GM21576 (cell line): ENCODE results near the gene CRTC2.
"Not testable (repeated sequence)": the region's sequence is repeated elsewhere in the genome, so short reads cannot be mapped to it uniquely, and the experiment has no call there.

Experiments
- ATAC-seq: cut with Tn5 transposase; IDR thresholded peaks from one replicate; pipeline ENCODE4 v1.9.1; 2021; ENCODE audit warnings: mild to moderate bottlenecking, moderate library complexity; ENCODE audit not compliant: unreplicated experiment

CRTC2 gene

GRCh38 chr1:153929981-153930948, 28.1 kb downstream of the CRTC2 start:
- no peak for ATAC-seq

- ATAC-seq: no peak
These were observed 29.0 kb downstream of the CRTC2 start for GRCh38 chr1:153929426-153929825.

- no peak for ATAC-seq
These were observed 29.5 kb downstream of the CRTC2 start for GRCh38 chr1:153928791-153929341.

- no peak for ATAC-seq
These were observed 30.2 kb downstream of the CRTC2 start for GRCh38 chr1:153928245-153928644.

GRCh38 chr1:153926405-153926804, 32.0 kb downstream of the CRTC2 start:
- ATAC-seq: no peak

- peak; percentile 90 for ATAC-seq
These were observed 35.2 kb downstream of the CRTC2 start, which contains the start of gene GATAD2B for GRCh38 chr1:153922972-153923925. TSS of gene GATAD2B (minus strand) at chr1:153922972. CDS start at chr1:153828347, 94,625 bp downstream.

GRCh38 chr1:153922076-153922971, 36.1 kb downstream of the CRTC2 start:
- ATAC-seq: peak; percentile 19

- ATAC-seq: no peak
These were observed 36.7 kb downstream of the CRTC2 start for GRCh38 chr1:153921803-153922075.

GRCh38 chr1:153921080-153921802, 37.2 kb downstream of the CRTC2 start:
- no peak for ATAC-seq

GRCh38 chr1:153919876-153920852, 38.2 kb downstream of the CRTC2 start:
- ATAC-seq: no peak

- ATAC-seq: no peak
These were observed 42.1 kb downstream of the CRTC2 start for GRCh38 chr1:153916297-153916696.

- ATAC-seq: no peak
These were observed 46.1 kb downstream of the CRTC2 start for GRCh38 chr1:153912349-153912748.

- not testable (repeated sequence) for ATAC-seq
These were observed 47.9 kb downstream of the CRTC2 start for GRCh38 chr1:153910560-153910959.

GRCh38 chr1:153908071-153908470, 50.3 kb downstream of the CRTC2 start:
- ATAC-seq: no peak

GRCh38 chr1:153907134-153907533, 51.3 kb downstream of the CRTC2 start:
- ATAC-seq: no peak

- no peak for ATAC-seq
These were observed 52.0 kb downstream of the CRTC2 start for GRCh38 chr1:153906396-153906795.

GRCh38 chr1:153905908-153906307, 52.5 kb downstream of the CRTC2 start:
- ATAC-seq: not testable (repeated sequence)

GRCh38 chr1:153903841-153904455, 54.5 kb downstream of the CRTC2 start:
- ATAC-seq: no peak
